PC-3 (cell line): Measurements from ENCODE around the gene PPP2R3B.
"Not testable (repeated sequence)": the region's sequence is repeated elsewhere in the genome, so short reads cannot be mapped to it uniquely, and the experiment has no call there.

ENCODE experiments used
- EZH2phosphoT487 ChIP-seq: fragments of 300-600 bp; sonication (generic); IDR thresholded peaks from 2 replicates; pipeline ENCODE4 v1.6.1; 2018; ENCODE audit warnings: mild to moderate bottlenecking, antibody characterized with exemption, low read length, borderline replicate concordance
- TF ChIP-seq, protein P1 (sequence below): fragments of 300-600 bp; sonication (generic); conservative IDR thresholded peaks from 2 replicates; pipeline ENCODE4 v1.5.1; 2017; ENCODE audit warnings: antibody characterized with exemption, low read depth, mild to moderate bottlenecking, low read length

DNA sequence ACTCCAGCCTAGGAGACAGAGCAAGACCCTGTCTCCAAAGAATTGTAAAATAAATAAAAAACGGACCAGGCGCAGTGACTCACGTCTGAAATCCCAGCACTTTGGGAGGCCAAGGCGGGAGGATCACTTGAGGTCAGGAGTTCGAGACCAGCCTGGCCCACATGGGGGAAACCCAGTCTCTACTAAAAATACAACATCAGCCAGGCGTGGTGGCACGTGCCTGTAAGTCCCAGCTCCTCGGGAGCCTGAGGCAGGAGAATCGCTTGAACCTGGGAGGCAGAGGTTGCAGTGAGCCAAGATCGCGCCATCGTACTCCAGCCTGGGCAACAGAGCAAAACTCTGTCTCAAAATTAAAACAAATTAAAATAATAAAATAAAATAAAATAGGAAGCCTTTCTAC is 971 bp downstream of the PPP2R3B start:
- TF ChIP-seq, protein P1, sequence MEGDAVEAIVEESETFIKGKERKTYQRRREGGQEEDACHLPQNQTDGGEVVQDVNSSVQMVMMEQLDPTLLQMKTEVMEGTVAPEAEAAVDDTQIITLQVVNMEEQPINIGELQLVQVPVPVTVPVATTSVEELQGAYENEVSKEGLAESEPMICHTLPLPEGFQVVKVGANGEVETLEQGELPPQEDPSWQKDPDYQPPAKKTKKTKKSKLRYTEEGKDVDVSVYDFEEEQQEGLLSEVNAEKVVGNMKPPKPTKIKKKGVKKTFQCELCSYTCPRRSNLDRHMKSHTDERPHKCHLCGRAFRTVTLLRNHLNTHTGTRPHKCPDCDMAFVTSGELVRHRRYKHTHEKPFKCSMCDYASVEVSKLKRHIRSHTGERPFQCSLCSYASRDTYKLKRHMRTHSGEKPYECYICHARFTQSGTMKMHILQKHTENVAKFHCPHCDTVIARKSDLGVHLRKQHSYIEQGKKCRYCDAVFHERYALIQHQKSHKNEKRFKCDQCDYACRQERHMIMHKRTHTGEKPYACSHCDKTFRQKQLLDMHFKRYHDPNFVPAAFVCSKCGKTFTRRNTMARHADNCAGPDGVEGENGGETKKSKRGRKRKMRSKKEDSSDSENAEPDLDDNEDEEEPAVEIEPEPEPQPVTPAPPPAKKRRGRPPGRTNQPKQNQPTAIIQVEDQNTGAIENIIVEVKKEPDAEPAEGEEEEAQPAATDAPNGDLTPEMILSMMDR = not testable (repeated sequence)
- TF ChIP-seq EZH2phosphoT487 = not testable (repeated sequence)
